GM12872 (cell line): ENCODE measurements around the gene GATA2.

Source experiments
- CTCF ChIP-seq: IDR thresholded peaks from 3 replicates; pipeline ENCODE4 v1.5.1; 2011; ENCODE audit warnings: low read depth, mild to moderate bottlenecking, low read length, moderate library complexity; ENCODE audit not compliant: insufficient read depth

GATA2 gene

DNA sequence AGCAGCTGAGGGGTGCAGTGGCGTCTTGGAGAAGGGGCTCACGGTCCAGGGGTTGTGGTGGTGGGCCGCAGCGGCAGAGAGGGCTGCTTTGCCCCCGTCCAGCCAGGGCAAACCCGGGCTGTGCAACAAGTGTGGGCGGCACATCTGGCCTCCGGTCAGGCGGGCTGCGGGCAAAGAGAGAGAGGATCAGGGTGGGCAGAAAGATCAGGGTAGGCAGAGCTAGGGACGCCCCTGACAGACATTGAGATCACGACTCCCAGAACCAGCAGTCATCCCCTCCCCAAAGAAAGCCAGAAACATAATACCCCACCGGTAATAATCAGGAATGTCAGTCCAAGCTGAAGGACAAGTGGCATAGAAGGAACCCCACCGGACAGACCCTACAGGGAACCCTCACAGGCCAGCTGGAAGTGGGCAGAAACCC is 6.8 kb downstream of the GATA2 start:
- TF ChIP-seq CTCF: no peak

- TF ChIP-seq CTCF: no peak
Measured at GRCh38 chr3:128485282-128486204, 7.5 kb downstream of the GATA2 start.

DNA sequence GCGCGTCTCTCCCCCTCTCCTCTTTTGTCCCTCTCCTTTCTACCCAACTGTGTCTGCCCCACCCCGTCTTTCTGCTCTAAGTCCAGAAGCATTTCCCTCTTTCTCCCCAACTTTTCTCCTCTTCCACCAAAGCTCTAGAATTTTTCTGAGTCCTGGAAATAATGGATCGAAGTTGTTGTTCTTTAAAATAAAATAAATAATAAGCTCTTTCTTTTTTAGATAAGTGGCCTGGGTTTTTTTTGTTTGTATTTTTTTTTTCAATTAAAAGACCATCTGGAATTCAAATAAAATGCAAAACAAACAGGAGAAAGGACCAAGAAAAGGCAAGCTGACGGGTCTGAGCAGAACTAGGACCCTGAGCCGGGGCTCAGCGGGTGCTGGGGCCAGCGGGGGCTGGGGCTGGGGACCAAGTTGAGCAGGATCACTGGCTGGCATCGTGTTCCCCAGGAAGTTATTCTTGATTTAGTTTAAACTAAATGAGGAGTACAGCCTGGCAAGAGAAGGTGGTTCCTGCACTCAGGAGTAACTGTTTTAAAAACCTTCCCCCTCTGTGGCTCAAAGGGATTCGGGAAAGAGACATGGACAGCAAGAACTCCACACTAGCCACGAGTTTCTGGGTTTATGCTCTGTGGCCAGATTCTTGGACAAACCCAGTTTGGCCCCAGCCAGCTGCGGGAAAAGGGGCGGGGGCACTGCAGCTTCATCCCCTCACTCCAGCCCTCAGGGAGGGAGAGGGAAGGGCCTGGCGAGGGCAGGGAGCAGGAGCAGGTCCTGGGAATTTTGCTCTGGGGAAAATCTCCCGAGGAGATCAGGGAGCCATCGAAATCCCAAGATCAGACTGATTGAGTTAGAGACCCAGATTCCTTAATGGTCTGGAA is 8.4 kb downstream of the GATA2 start:
- TF ChIP-seq CTCF: no peak

- no peak for TF ChIP-seq CTCF
Measured at GRCh38 chr3:128483657-128484403, 9.2 kb downstream of the GATA2 start.

GRCh38 chr3:128482666-128483656 is 10.0 kb downstream of the GATA2 start:
- TF ChIP-seq CTCF: no peak

- no peak for TF ChIP-seq CTCF
Measured at GRCh38 chr3:128482175-128482574, 10.8 kb downstream of the GATA2 start.
